ENCODE results near the gene THAP10.

The THAP10 gene

GRCh38 chr15:70854666-70854976, 37.6 kb downstream of the THAP10 start:
- TF ChIP-seq EZH2 (IDR thresholded peaks at IDR 0.05; ENCODE audit: borderline replicate concordance, low read length) = no peak
- Histone ChIP-seq H3K79me2 (ENCODE audit: insufficient read depth, low read length) (no peaks in the 10 kb centered on the region), H3K9me2 (ENCODE audit: low read depth, low read length) (no peaks in the 10 kb centered on the region), H3K9ac (ENCODE audit: low read length) (no peak overlapping the region), H3K4me2 (ENCODE audit: low read length) (no peak overlapping the region), H3K36me3 (ENCODE audit: insufficient read depth, low read length) (no peaks in the 10 kb centered on the region), H3K27me3 (ENCODE audit: insufficient read depth, low read length) (no peaks in the 10 kb centered on the region), H3K9me3 (ENCODE audit: low read length) (no peaks in the 10 kb centered on the region), H4K20me1 (ENCODE audit: insufficient read depth, low read length) (no peaks in the 10 kb centered on the region), H3K4me1 (ENCODE audit: insufficient read depth, low read length, severe bottlenecking) (no peaks in the 10 kb centered on the region), H3K4me3 (ENCODE audit: low read depth, low read length, poor library complexity, severe bottlenecking) (no peak overlapping the region), H2AFZ (ENCODE audit: low read length) (no peak overlapping the region), H3K27ac (ENCODE audit: low read depth, low read length, poor library complexity, severe bottlenecking) (no peak overlapping the region), H3F3A (ENCODE audit: insufficient read depth, low read length) (no peaks in the 10 kb centered on the region)

- Histone ChIP-seq H3K79me2 (ENCODE audit: insufficient read depth, low read length) (no peaks in the 10 kb centered on the region), H3K4me1 (ENCODE audit: insufficient read depth, low read length, severe bottlenecking) (no peaks in the 10 kb centered on the region), H3K9ac (ENCODE audit: low read length) (no peak within 1 kb of the TSS), H3F3A (ENCODE audit: insufficient read depth, low read length) (no peaks in the 10 kb centered on the region), H3K27ac (ENCODE audit: low read depth, low read length, poor library complexity, severe bottlenecking) (no peak within 1 kb of the TSS), H3K4me2 (ENCODE audit: low read length) (no peak within 1 kb of the TSS), H3K27me3 (ENCODE audit: insufficient read depth, low read length) (no peaks in the 10 kb centered on the region), H3K9me3 (ENCODE audit: low read length) (no peaks in the 10 kb centered on the region), H3K9me2 (ENCODE audit: low read depth, low read length) (no peaks in the 10 kb centered on the region), H4K20me1 (ENCODE audit: insufficient read depth, low read length) (no peaks in the 10 kb centered on the region), H3K4me3 (ENCODE audit: low read depth, low read length, poor library complexity, severe bottlenecking) (no peak within 1 kb of the TSS), H3K36me3 (ENCODE audit: insufficient read depth, low read length) (no peaks in the 10 kb centered on the region), H2AFZ (ENCODE audit: low read length) (no peak within 1 kb of the TSS)
- TF ChIP-seq CTCF (IDR thresholded peaks at IDR 0.05; ENCODE audit: low read length) (no peak), EZH2 (IDR thresholded peaks at IDR 0.05; ENCODE audit: borderline replicate concordance, low read length) (no peak)
These were observed 38.1 kb downstream of the THAP10 start, which contains the start of gene LARP6 for GRCh38 chr15:70853973-70854665. Gene LARP6 (minus strand): TSS chr15:70854157. CDS start chr15:70854088, 69 bp downstream.

GRCh38 chr15:70853318-70853972, 38.8 kb downstream of the THAP10 start:
- Histone ChIP-seq H3K79me2 (ENCODE audit: insufficient read depth, low read length) (no peaks in the 10 kb centered on the region), H3K4me3 (ENCODE audit: low read depth, low read length, poor library complexity, severe bottlenecking) (no peak overlapping the region), H3K36me3 (ENCODE audit: insufficient read depth, low read length) (no peaks in the 10 kb centered on the region), H3K27ac (ENCODE audit: low read depth, low read length, poor library complexity, severe bottlenecking) (no peak overlapping the region), H4K20me1 (ENCODE audit: insufficient read depth, low read length) (no peaks in the 10 kb centered on the region), H2AFZ (ENCODE audit: low read length) (no peak overlapping the region), H3K9ac (ENCODE audit: low read length) (no peak overlapping the region), H3F3A (ENCODE audit: insufficient read depth, low read length) (no peaks in the 10 kb centered on the region), H3K27me3 (ENCODE audit: insufficient read depth, low read length) (no peaks in the 10 kb centered on the region), H3K4me1 (ENCODE audit: insufficient read depth, low read length, severe bottlenecking) (no peaks in the 10 kb centered on the region), H3K9me2 (ENCODE audit: low read depth, low read length) (no peaks in the 10 kb centered on the region), H3K4me2 (ENCODE audit: low read length) (no peak overlapping the region), H3K9me3 (ENCODE audit: low read length) (no peaks in the 10 kb centered on the region)
- no peak for TF ChIP-seq EZH2 (IDR thresholded peaks at IDR 0.05; ENCODE audit: borderline replicate concordance, low read length)

- no peak overlapping the region for H2AFZ ChIP-seq (ENCODE audit: low read length)
- H3K9ac ChIP-seq (ENCODE audit: low read length) = no peak overlapping the region
- H3K9me3 ChIP-seq (ENCODE audit: low read length) = no peaks in the 10 kb centered on the region
- no peaks in the 10 kb centered on the region for H3K79me2 ChIP-seq (ENCODE audit: insufficient read depth, low read length)
- no peaks in the 10 kb centered on the region for H3F3A ChIP-seq (ENCODE audit: insufficient read depth, low read length)
- H3K4me3 ChIP-seq (ENCODE audit: low read depth, low read length, poor library complexity, severe bottlenecking) = no peak overlapping the region
- no peaks in the 10 kb centered on the region for H3K9me2 ChIP-seq (ENCODE audit: low read depth, low read length)
- no peak overlapping the region for H3K4me2 ChIP-seq (ENCODE audit: low read length)
- no peaks in the 10 kb centered on the region for H3K27me3 ChIP-seq (ENCODE audit: insufficient read depth, low read length)
- H4K20me1 ChIP-seq (ENCODE audit: insufficient read depth, low read length) = no peaks in the 10 kb centered on the region
- H3K27ac ChIP-seq (ENCODE audit: low read depth, low read length, poor library complexity, severe bottlenecking) = no peak overlapping the region
- no peaks in the 10 kb centered on the region for H3K36me3 ChIP-seq (ENCODE audit: insufficient read depth, low read length)
- no peaks in the 10 kb centered on the region for H3K4me1 ChIP-seq (ENCODE audit: insufficient read depth, low read length, severe bottlenecking)
- no peak for TF ChIP-seq EZH2 (IDR thresholded peaks at IDR 0.05; ENCODE audit: borderline replicate concordance, low read length)
- no peak for TF ChIP-seq CTCF (IDR thresholded peaks at IDR 0.05; ENCODE audit: low read length)
These were observed 39.5 kb downstream of the THAP10 start for GRCh38 chr15:70852501-70853317.
